Measurements from ENCODE around the gene CNIH3. TPM values are rescaled to one million over a fixed set of nuclear protein-coding genes. Genes with fewer than 3 reads are reported as not detected.

The CNIH3 gene
- polyA plus RNA-seq, 1 donor (not counting 4 experiments of a cell fraction or from before 2014, with no cell fraction given): 0.81 TPM

GRCh38 chr1:224759681-224760091 lies 143.6 kb downstream of the CNIH3 start:
- no peaks in the 10 kb centered on the region for H3K79me2 ChIP-seq (ENCODE audit: control insufficient read depth, insufficient read depth, low read length)
- dilution Hi-C loops (cut with MboI; ENCODE audit: extremely low pct_ligation_motif_present, low sequenced_read_pairs): no loop called here
- H3K4me3 ChIP-seq (ENCODE audit: control insufficient read depth in 2 of 3, extremely low read depth in 1 of 3, insufficient read depth in 2 of 3, low read depth in 1 of 3, low read length in 3 of 3): no peak overlapping the region
- H3K27me3 ChIP-seq (ENCODE audit: control insufficient read depth, extremely low read depth, insufficient read depth, low read length): no peaks in the 10 kb centered on the region
- no peak overlapping the region for H3K4me2 ChIP-seq (ENCODE audit: control insufficient read depth, extremely low read depth, insufficient read depth, low read depth, low read length)
- H3K36me3 ChIP-seq (ENCODE audit: control insufficient read depth in 2 of 2, extremely low read depth in 1 of 2, insufficient read depth in 2 of 2, low read length in 2 of 2): no peaks in the 10 kb centered on the region
- TF ChIP-seq CTCF (optimal IDR thresholded peaks at IDR 0.05 in 1 of 3, IDR thresholded peaks at IDR 0.05 in 1 of 3, conservative IDR thresholded peaks at IDR 0.05 in 1 of 3; ENCODE audit: extremely low read depth in 1 of 3, insufficient read depth in 2 of 3, low read length in 3 of 3) (no peak), EZH2 (IDR thresholded peaks at IDR 0.05; ENCODE audit: low read length) (no peak)
- no peaks in the 10 kb centered on the region for H3K9me3 ChIP-seq (ENCODE audit: control insufficient read depth, low read depth, low read length)
- H2AFZ ChIP-seq (ENCODE audit: control insufficient read depth, low read length): no peak overlapping the region
- no peak for DNase-seq (ENCODE audit: low read depth, low spot score)
- FAIRE-seq: no peak
- H3K27ac ChIP-seq (ENCODE audit: control insufficient read depth, insufficient read depth, low read length): no peak overlapping the region
- no peak overlapping the region for H3K9ac ChIP-seq (ENCODE audit: control insufficient read depth, extremely low read depth, insufficient read depth, low read length)
- no peaks in the 10 kb centered on the region for H4K20me1 ChIP-seq (ENCODE audit: control insufficient read depth, extremely low read depth, insufficient read depth, low read length)
- H3K9me1 ChIP-seq (ENCODE audit: control insufficient read depth, extremely low read depth, insufficient read depth, low read length): no peaks in the 10 kb centered on the region
- no peaks in the 10 kb centered on the region for H3K4me1 ChIP-seq (ENCODE audit: control insufficient read depth, extremely low read depth, insufficient read depth, low read length)

- Histone ChIP-seq H3K4me1 (ENCODE audit: control insufficient read depth, extremely low read depth, insufficient read depth, low read length) (no peaks in the 10 kb centered on the region), H2AFZ (ENCODE audit: control insufficient read depth, low read length) (no peak overlapping the region), H3K9me3 (ENCODE audit: control insufficient read depth, low read depth, low read length) (no peaks in the 10 kb centered on the region), H3K27ac (ENCODE audit: control insufficient read depth, insufficient read depth, low read length) (no peak overlapping the region), H3K79me2 (ENCODE audit: control insufficient read depth, insufficient read depth, low read length) (no peaks in the 10 kb centered on the region), H3K9ac (ENCODE audit: control insufficient read depth, extremely low read depth, insufficient read depth, low read length) (no peak overlapping the region), H3K36me3 (ENCODE audit: control insufficient read depth in 2 of 2, extremely low read depth in 1 of 2, insufficient read depth in 2 of 2, low read length in 2 of 2) (no peaks in the 10 kb centered on the region), H3K4me2 (ENCODE audit: control insufficient read depth, extremely low read depth, insufficient read depth, low read depth, low read length) (no peak overlapping the region), H3K27me3 (ENCODE audit: control insufficient read depth, extremely low read depth, insufficient read depth, low read length) (no peaks in the 10 kb centered on the region), H3K4me3 (ENCODE audit: control insufficient read depth in 2 of 3, extremely low read depth in 1 of 3, insufficient read depth in 2 of 3, low read depth in 1 of 3, low read length in 3 of 3) (no peak overlapping the region), H3K9me1 (ENCODE audit: control insufficient read depth, extremely low read depth, insufficient read depth, low read length) (no peaks in the 10 kb centered on the region), H4K20me1 (ENCODE audit: control insufficient read depth, extremely low read depth, insufficient read depth, low read length) (no peaks in the 10 kb centered on the region)
- dilution Hi-C loops (cut with MboI; ENCODE audit: extremely low pct_ligation_motif_present, low sequenced_read_pairs): no loop called here
- DNase-seq (ENCODE audit: low read depth, low spot score) (no peak), FAIRE-seq (no peak)
- no peak for TF ChIP-seq EZH2 (IDR thresholded peaks at IDR 0.05; ENCODE audit: low read length)
- TF ChIP-seq CTCF (optimal IDR thresholded peaks at IDR 0.05 in 1 of 3, IDR thresholded peaks at IDR 0.05 in 1 of 3, conservative IDR thresholded peaks at IDR 0.05 in 1 of 3; ENCODE audit: extremely low read depth in 1 of 3, insufficient read depth in 2 of 3, low read length in 3 of 3): no peak
Observed at GRCh38 chr1:224760163-224760562, 144.0 kb downstream of the CNIH3 start.

Data from keratinocyte (primary cell).